ENCODE data around the gene OARD1. TPM values are rescaled to one million over a fixed set of nuclear protein-coding genes. Genes with fewer than 3 reads are reported as not detected.
A peak's percentile ranks its signal among the peaks of the same experiment; 100 is the strongest.

OARD1 gene
- total RNA-seq, 1 donor: 7.2 TPM

GRCh38 chr6:41047306-41047705, 24.9 kb downstream of the OARD1 start:
- H3K4me3 ChIP-seq (ENCODE audit: insufficient read depth, low read length): no peak overlapping the region
- no peaks in the 10 kb centered on the region for H3K27me3 ChIP-seq (ENCODE audit: insufficient read depth, low read length)
- H3K4me1 ChIP-seq (ENCODE audit: insufficient read depth, low read length): no peaks in the 10 kb centered on the region
- H2AFZ ChIP-seq (ENCODE audit: low read length): no peak overlapping the region
- H4K20me1 ChIP-seq (ENCODE audit: insufficient read depth, low read length): no peaks in the 10 kb centered on the region
- DNase-seq (ENCODE audit: insufficient read length, low spot score, missing footprints): no peak
- TF ChIP-seq, protein P1, sequence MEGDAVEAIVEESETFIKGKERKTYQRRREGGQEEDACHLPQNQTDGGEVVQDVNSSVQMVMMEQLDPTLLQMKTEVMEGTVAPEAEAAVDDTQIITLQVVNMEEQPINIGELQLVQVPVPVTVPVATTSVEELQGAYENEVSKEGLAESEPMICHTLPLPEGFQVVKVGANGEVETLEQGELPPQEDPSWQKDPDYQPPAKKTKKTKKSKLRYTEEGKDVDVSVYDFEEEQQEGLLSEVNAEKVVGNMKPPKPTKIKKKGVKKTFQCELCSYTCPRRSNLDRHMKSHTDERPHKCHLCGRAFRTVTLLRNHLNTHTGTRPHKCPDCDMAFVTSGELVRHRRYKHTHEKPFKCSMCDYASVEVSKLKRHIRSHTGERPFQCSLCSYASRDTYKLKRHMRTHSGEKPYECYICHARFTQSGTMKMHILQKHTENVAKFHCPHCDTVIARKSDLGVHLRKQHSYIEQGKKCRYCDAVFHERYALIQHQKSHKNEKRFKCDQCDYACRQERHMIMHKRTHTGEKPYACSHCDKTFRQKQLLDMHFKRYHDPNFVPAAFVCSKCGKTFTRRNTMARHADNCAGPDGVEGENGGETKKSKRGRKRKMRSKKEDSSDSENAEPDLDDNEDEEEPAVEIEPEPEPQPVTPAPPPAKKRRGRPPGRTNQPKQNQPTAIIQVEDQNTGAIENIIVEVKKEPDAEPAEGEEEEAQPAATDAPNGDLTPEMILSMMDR (IDR thresholded peaks at IDR 0.05; ENCODE audit: extremely low read depth, low read depth, low read length): no peak
- no peaks in the 10 kb centered on the region for H3K9me3 ChIP-seq (ENCODE audit: low read depth, low read length)
- no peaks in the 10 kb centered on the region for H3K36me3 ChIP-seq (ENCODE audit: insufficient read depth, low read length)
- H3K27ac ChIP-seq (ENCODE audit: low read depth, low read length): no peak overlapping the region
- H3K79me2 ChIP-seq (ENCODE audit: insufficient read depth, low read length): no peaks in the 10 kb centered on the region
- H3K4me2 ChIP-seq (ENCODE audit: insufficient read depth, low read length): no peak overlapping the region

- no peak overlapping the region for H3K27ac ChIP-seq (ENCODE audit: low read depth, low read length)
- H3K79me2 ChIP-seq (ENCODE audit: insufficient read depth, low read length): no peaks in the 10 kb centered on the region
- no peak overlapping the region for H3K4me2 ChIP-seq (ENCODE audit: insufficient read depth, low read length)
- TF ChIP-seq, protein P1 (IDR thresholded peaks at IDR 0.05; ENCODE audit: extremely low read depth, low read depth, low read length): no peak
- no peaks in the 10 kb centered on the region for H3K27me3 ChIP-seq (ENCODE audit: insufficient read depth, low read length)
- H3K36me3 ChIP-seq (ENCODE audit: insufficient read depth, low read length): no peaks in the 10 kb centered on the region
- H4K20me1 ChIP-seq (ENCODE audit: insufficient read depth, low read length): no peaks in the 10 kb centered on the region
- H3K4me3 ChIP-seq (ENCODE audit: insufficient read depth, low read length): no peak overlapping the region
- peak; percentile 1 for DNase-seq (ENCODE audit: insufficient read length, low spot score, missing footprints)
- H3K9me3 ChIP-seq (ENCODE audit: low read depth, low read length): no peaks in the 10 kb centered on the region
- no peaks in the 10 kb centered on the region for H3K4me1 ChIP-seq (ENCODE audit: insufficient read depth, low read length)
- H2AFZ ChIP-seq (ENCODE audit: low read length): no peak overlapping the region
Observed at GRCh38 chr6:41046084-41046483, 26.1 kb downstream of the OARD1 start.

- Histone ChIP-seq H3K4me2 (ENCODE audit: insufficient read depth, low read length) (no peak overlapping the region), H3K79me2 (ENCODE audit: insufficient read depth, low read length) (no peaks in the 10 kb centered on the region), H3K4me3 (ENCODE audit: insufficient read depth, low read length) (no peak overlapping the region), H3K27me3 (ENCODE audit: insufficient read depth, low read length) (no peaks in the 10 kb centered on the region), H3K36me3 (ENCODE audit: insufficient read depth, low read length) (no peaks in the 10 kb centered on the region), H2AFZ (ENCODE audit: low read length) (no peak overlapping the region), H4K20me1 (ENCODE audit: insufficient read depth, low read length) (no peaks in the 10 kb centered on the region), H3K4me1 (ENCODE audit: insufficient read depth, low read length) (no peaks in the 10 kb centered on the region), H3K9me3 (ENCODE audit: low read depth, low read length) (no peaks in the 10 kb centered on the region), H3K27ac (ENCODE audit: low read depth, low read length) (no peak overlapping the region)
- DNase-seq (ENCODE audit: insufficient read length, low spot score, missing footprints): no peak
- TF ChIP-seq, protein P1 (IDR thresholded peaks at IDR 0.05; ENCODE audit: extremely low read depth, low read depth, low read length): no peak
Observed at GRCh38 chr6:41045664-41046063, 26.5 kb downstream of the OARD1 start.

DNA sequence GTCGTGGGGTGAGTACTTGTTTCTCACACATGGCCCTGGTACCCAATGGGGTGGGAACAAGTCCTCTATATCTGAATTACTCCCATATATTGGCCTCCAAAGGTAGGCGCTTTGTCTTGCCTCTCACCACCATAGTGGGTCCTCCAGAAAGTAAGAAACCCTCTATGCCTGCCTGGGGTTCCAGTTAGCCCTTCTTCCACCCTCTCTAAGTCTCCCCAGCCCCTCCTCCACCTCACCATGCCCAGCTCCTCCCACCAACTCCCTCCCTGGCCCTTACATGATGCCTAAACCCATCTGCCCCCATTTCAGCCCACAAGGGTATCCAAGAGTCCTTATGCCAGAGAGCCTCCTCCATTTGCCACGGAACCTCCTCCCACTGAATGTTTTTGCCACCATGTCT, 29.0 kb downstream of the OARD1 start:
- DNase-seq (ENCODE audit: insufficient read length, low spot score, missing footprints): peak; percentile 29
- TF ChIP-seq, protein P1 (IDR thresholded peaks at IDR 0.05; ENCODE audit: extremely low read depth, low read depth, low read length): no peak
- H3K36me3 ChIP-seq (ENCODE audit: insufficient read depth, low read length): no peaks in the 10 kb centered on the region
- H3K79me2 ChIP-seq (ENCODE audit: insufficient read depth, low read length): no peaks in the 10 kb centered on the region
- no peaks in the 10 kb centered on the region for H3K4me1 ChIP-seq (ENCODE audit: insufficient read depth, low read length)
- H3K9me3 ChIP-seq (ENCODE audit: low read depth, low read length): no peaks in the 10 kb centered on the region
- H3K4me2 ChIP-seq (ENCODE audit: insufficient read depth, low read length): no peak overlapping the region
- no peaks in the 10 kb centered on the region for H4K20me1 ChIP-seq (ENCODE audit: insufficient read depth, low read length)
- H3K4me3 ChIP-seq (ENCODE audit: insufficient read depth, low read length): no peak overlapping the region
- H2AFZ ChIP-seq (ENCODE audit: low read length): no peak overlapping the region
- H3K27me3 ChIP-seq (ENCODE audit: insufficient read depth, low read length): no peaks in the 10 kb centered on the region
- no peak overlapping the region for H3K27ac ChIP-seq (ENCODE audit: low read depth, low read length)

Measured in osteoblast (primary cell).